Colon (tissue), 2 donors: ENCODE measurements around the gene GGT6.

Experiments used
- FAIRE-seq: peaks from 2 replicates; lab custom pipeline; 2012; peaks lifted over from hg19 to GRCh38; lab: Jason Lieb, UNC
- donor health status: control.
- donor health status: control.

The GGT6 gene

GRCh38 chr17:4520060-4520893 is 40.1 kb downstream of the GGT6 start:
- no peak for FAIRE-seq

- FAIRE-seq = no peak
These were observed 41.0 kb downstream of the GGT6 start for GRCh38 chr17:4519361-4519788.

- no peak for FAIRE-seq
These were observed 41.5 kb downstream of the GGT6 start for GRCh38 chr17:4518901-4519300.

- no peak for FAIRE-seq
These were observed 43.6 kb downstream of the GGT6 start for GRCh38 chr17:4516735-4517134.

GRCh38 chr17:4515501-4515900 is 44.9 kb downstream of the GGT6 start:
- FAIRE-seq = no peak

GRCh38 chr17:4514779-4515178 is 45.6 kb downstream of the GGT6 start:
- no peak for FAIRE-seq

GRCh38 chr17:4514206-4514605 is 46.2 kb downstream of the GGT6 start:
- FAIRE-seq = no peak

GRCh38 chr17:4513113-4514032 is 47.0 kb downstream of the GGT6 start:
- no peak for FAIRE-seq

GRCh38 chr17:4512156-4513112 is 47.9 kb downstream of the GGT6 start:
- FAIRE-seq = no peak

GRCh38 chr17:4511199-4511932 is 49.0 kb downstream of the GGT6 start:
- no peak for FAIRE-seq

- no peak for FAIRE-seq
These were observed 49.8 kb downstream of the GGT6 start for GRCh38 chr17:4510618-4510941.

GRCh38 chr17:4509923-4510617 is 50.3 kb downstream of the GGT6 start:
- FAIRE-seq = no peak

GRCh38 chr17:4509401-4509800 is 51.0 kb downstream of the GGT6 start:
- FAIRE-seq = no peak

GRCh38 chr17:4508207-4508606 is 52.2 kb downstream of the GGT6 start:
- FAIRE-seq = no peak

GRCh38 chr17:4507361-4508111 is 52.8 kb downstream of the GGT6 start:
- no peak for FAIRE-seq
